ENCODE measurements around the gene SERPINB7.

GRCh38 chr18:63831080-63831788 lies 56.0 kb downstream of the SERPINB7 start:
- no peak for TF ChIP-seq CTCF (optimal IDR thresholded peaks at IDR 0.05 in 1 of 3, IDR thresholded peaks at IDR 0.05 in 1 of 3, conservative IDR thresholded peaks at IDR 0.05 in 1 of 3; ENCODE audit: extremely low read depth in 1 of 3, insufficient read depth in 2 of 3, low read length in 3 of 3)
- no peak for TF ChIP-seq EZH2 (IDR thresholded peaks at IDR 0.05; ENCODE audit: low read length)

Measured in keratinocyte (primary cell).